ENCODE data around the gene CALN1.

The CALN1 gene

GRCh38 chr7:71868797-71869196 is 543.3 kb downstream of the CALN1 start:
- TF ChIP-seq EZH2phosphoT487 (IDR thresholded peaks at IDR 0.05; ENCODE audit: low read depth) (no peak), CTCF (IDR thresholded peaks at IDR 0.05; ENCODE audit: low read depth, low read length) (no peak)
- no peak overlapping the region for H3K4me3 ChIP-seq (ENCODE audit: low read length)

GRCh38 chr7:71867626-71868025 is 544.5 kb downstream of the CALN1 start:
- H3K79me2 ChIP-seq (ENCODE audit: low read length): no peaks in the 10 kb centered on the region
- no peaks in the 10 kb centered on the region for H3K27me3 ChIP-seq (ENCODE audit: low read depth, low read length)
- no peak overlapping the region for H3K4me2 ChIP-seq (ENCODE audit: low read length)
- no peak overlapping the region for H3K27ac ChIP-seq (ENCODE audit: low read length)
- H3K9ac ChIP-seq (ENCODE audit: low read length): no peak overlapping the region
- no peaks in the 10 kb centered on the region for H3K4me1 ChIP-seq (ENCODE audit: low read length)
- no peak overlapping the region for H2AFZ ChIP-seq (ENCODE audit: low read depth, low read length)
- no peaks in the 10 kb centered on the region for H3K9me3 ChIP-seq (ENCODE audit: insufficient read depth, low read length)
- no peaks in the 10 kb centered on the region for H4K20me1 ChIP-seq (ENCODE audit: insufficient read depth, low read length)
- TF ChIP-seq CTCF (IDR thresholded peaks at IDR 0.05; ENCODE audit: low read depth, low read length) (no peak), EZH2phosphoT487 (IDR thresholded peaks at IDR 0.05; ENCODE audit: low read depth) (no peak)
- no peaks in the 10 kb centered on the region for H3K36me3 ChIP-seq (replicated peaks; ENCODE audit: low read depth, low read length)
- H3K4me3 ChIP-seq (ENCODE audit: low read length): no peak overlapping the region

More at GRCh38 chr7:71868797-71869196, 543.3 kb downstream of the CALN1 start:
- Histone ChIP-seq H3K36me3 (replicated peaks; ENCODE audit: low read depth, low read length) (no peaks in the 10 kb centered on the region), H3K4me2 (ENCODE audit: low read length) (no peak overlapping the region), H3K27ac (ENCODE audit: low read length) (no peak overlapping the region), H4K20me1 (ENCODE audit: insufficient read depth, low read length) (no peaks in the 10 kb centered on the region), H3K79me2 (ENCODE audit: low read length) (no peaks in the 10 kb centered on the region), H3K9ac (ENCODE audit: low read length) (no peak overlapping the region), H2AFZ (ENCODE audit: low read depth, low read length) (no peak overlapping the region), H3K27me3 (ENCODE audit: low read depth, low read length) (no peaks in the 10 kb centered on the region), H3K4me1 (ENCODE audit: low read length) (no peaks in the 10 kb centered on the region), H3K9me3 (ENCODE audit: insufficient read depth, low read length) (no peaks in the 10 kb centered on the region)

GRCh38 chr7:71865172-71865571 is 547.0 kb downstream of the CALN1 start:
- H3K27ac ChIP-seq (ENCODE audit: low read length): no peak overlapping the region
- TF ChIP-seq EZH2phosphoT487 (IDR thresholded peaks at IDR 0.05; ENCODE audit: low read depth) (no peak), CTCF (IDR thresholded peaks at IDR 0.05; ENCODE audit: low read depth, low read length) (no peak)
- H3K9me3 ChIP-seq (ENCODE audit: insufficient read depth, low read length): no peaks in the 10 kb centered on the region
- H3K4me1 ChIP-seq (ENCODE audit: low read length): no peaks in the 10 kb centered on the region
- no peaks in the 10 kb centered on the region for H3K27me3 ChIP-seq (ENCODE audit: low read depth, low read length)
- no peaks in the 10 kb centered on the region for H4K20me1 ChIP-seq (ENCODE audit: insufficient read depth, low read length)
- H3K4me2 ChIP-seq (ENCODE audit: low read length): no peak overlapping the region
- H3K9ac ChIP-seq (ENCODE audit: low read length): no peak overlapping the region
- H2AFZ ChIP-seq (ENCODE audit: low read depth, low read length): no peak overlapping the region
- H3K36me3 ChIP-seq (replicated peaks; ENCODE audit: low read depth, low read length): no peaks in the 10 kb centered on the region
- H3K4me3 ChIP-seq (ENCODE audit: low read length): no peak overlapping the region
- H3K79me2 ChIP-seq (ENCODE audit: low read length): no peaks in the 10 kb centered on the region

GRCh38 chr7:71864130-71864529 is 548.0 kb downstream of the CALN1 start:
- Histone ChIP-seq H3K4me3 (ENCODE audit: low read length) (no peak overlapping the region), H3K4me1 (ENCODE audit: low read length) (no peaks in the 10 kb centered on the region), H3K36me3 (replicated peaks; ENCODE audit: low read depth, low read length) (no peaks in the 10 kb centered on the region), H3K9me3 (ENCODE audit: insufficient read depth, low read length) (no peaks in the 10 kb centered on the region), H3K79me2 (ENCODE audit: low read length) (no peaks in the 10 kb centered on the region), H3K27me3 (ENCODE audit: low read depth, low read length) (no peaks in the 10 kb centered on the region), H2AFZ (ENCODE audit: low read depth, low read length) (no peak overlapping the region), H3K9ac (ENCODE audit: low read length) (no peak overlapping the region), H4K20me1 (ENCODE audit: insufficient read depth, low read length) (no peaks in the 10 kb centered on the region), H3K4me2 (ENCODE audit: low read length) (no peak overlapping the region), H3K27ac (ENCODE audit: low read length) (no peak overlapping the region)
- TF ChIP-seq EZH2phosphoT487 (IDR thresholded peaks at IDR 0.05; ENCODE audit: low read depth): no peak
- no peak for TF ChIP-seq CTCF (IDR thresholded peaks at IDR 0.05; ENCODE audit: low read depth, low read length)
